ENCODE data around the gene CFAP157. TPM values are rescaled to one million over a fixed set of nuclear protein-coding genes. Genes with fewer than 3 reads are reported as not detected.

Gene CFAP157
- total RNA-seq, 2 donors from 2014 or later, result 0.20 to 0.44 TPM

DNA sequence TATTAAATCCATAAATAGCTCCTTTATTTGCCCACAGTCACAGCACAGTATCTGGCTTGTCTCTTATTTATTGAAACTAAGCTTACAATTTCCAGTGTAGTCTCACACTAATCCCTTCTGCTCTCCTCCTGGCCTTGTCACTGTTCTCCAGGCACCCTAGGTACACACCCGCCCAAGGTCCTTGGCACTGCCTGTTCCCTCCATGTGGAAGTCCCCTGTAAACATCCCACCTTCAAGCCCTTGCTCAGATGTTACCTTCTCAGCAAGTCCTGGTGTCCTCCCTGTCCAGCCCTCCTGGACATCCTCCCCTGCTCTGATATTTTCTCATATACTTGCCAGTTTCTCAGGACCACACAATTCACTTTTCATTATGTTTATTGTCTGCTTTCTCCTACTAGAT lies 44.2 kb upstream of the CFAP157 start:
- Mint-ChIP-seq H3K27me3 (ENCODE audit: insufficient read depth) (no peaks in the 10 kb centered on the region), H3K4me1 (peaks cover 6% of the 10 kb centered on the region), H3K27ac (no peak overlapping the region)

GRCh38 chr9:127664324-127664677 lies 42.5 kb upstream of the CFAP157 start:
- Mint-ChIP-seq H3K27ac (no peak overlapping the region), H3K4me3 (no peak overlapping the region)
- TF ChIP-seq, protein P1, sequence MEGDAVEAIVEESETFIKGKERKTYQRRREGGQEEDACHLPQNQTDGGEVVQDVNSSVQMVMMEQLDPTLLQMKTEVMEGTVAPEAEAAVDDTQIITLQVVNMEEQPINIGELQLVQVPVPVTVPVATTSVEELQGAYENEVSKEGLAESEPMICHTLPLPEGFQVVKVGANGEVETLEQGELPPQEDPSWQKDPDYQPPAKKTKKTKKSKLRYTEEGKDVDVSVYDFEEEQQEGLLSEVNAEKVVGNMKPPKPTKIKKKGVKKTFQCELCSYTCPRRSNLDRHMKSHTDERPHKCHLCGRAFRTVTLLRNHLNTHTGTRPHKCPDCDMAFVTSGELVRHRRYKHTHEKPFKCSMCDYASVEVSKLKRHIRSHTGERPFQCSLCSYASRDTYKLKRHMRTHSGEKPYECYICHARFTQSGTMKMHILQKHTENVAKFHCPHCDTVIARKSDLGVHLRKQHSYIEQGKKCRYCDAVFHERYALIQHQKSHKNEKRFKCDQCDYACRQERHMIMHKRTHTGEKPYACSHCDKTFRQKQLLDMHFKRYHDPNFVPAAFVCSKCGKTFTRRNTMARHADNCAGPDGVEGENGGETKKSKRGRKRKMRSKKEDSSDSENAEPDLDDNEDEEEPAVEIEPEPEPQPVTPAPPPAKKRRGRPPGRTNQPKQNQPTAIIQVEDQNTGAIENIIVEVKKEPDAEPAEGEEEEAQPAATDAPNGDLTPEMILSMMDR (conservative IDR thresholded peaks at IDR 0.05), result no peak

More for the DNA sequence above, 44.2 kb upstream of the CFAP157 start:
- Mint-ChIP-seq H3K4me3 (no peak overlapping the region), H3K9me3 (no peaks in the 10 kb centered on the region), H3K36me3 (ENCODE audit: low read depth) (peaks cover 18% of the 10 kb centered on the region)
- Histone ChIP-seq H3K9me3 (ENCODE audit: control insufficient read depth, low read length) (no peaks in the 10 kb centered on the region), H3K9ac (ENCODE audit: extremely low read depth, low read length, poor library complexity, severe bottlenecking) (no peak overlapping the region), H3K4me3 (ENCODE audit: low read length) (no peak overlapping the region), H3K36me3 (ENCODE audit: control insufficient read depth, insufficient read depth, low read length) (no peaks in the 10 kb centered on the region), H3K27ac (ENCODE audit: low read depth, low read length) (no peak overlapping the region), H3K27me3 (ENCODE audit: control insufficient read depth, insufficient read depth, low read length, poor library complexity, severe bottlenecking) (no peaks in the 10 kb centered on the region), H3K4me1 (ENCODE audit: control insufficient read depth, insufficient read depth, low read length) (peaks cover 3% of the 10 kb centered on the region)
- no peak for DNase-seq
- 91 to 100% methylated on average over 1 of the region's 1 CpG for WGBS, 2 experiments (ENCODE audit: insufficient coverage in 1 of 2, insufficient read length in 1 of 2)
- TF ChIP-seq, protein P1 (conservative IDR thresholded peaks at IDR 0.05), result no peak

GRCh38 chr9:127664678-127665507 lies 41.9 kb upstream of the CFAP157 start:
- peaks cover 3% of the 10 kb centered on the region for H3K4me1 ChIP-seq (ENCODE audit: control insufficient read depth, insufficient read depth, low read length)
- Mint-ChIP-seq H3K36me3 (ENCODE audit: low read depth) (peaks cover 18% of the 10 kb centered on the region), H3K27me3 (ENCODE audit: insufficient read depth) (no peaks in the 10 kb centered on the region), H3K9me3 (no peaks in the 10 kb centered on the region), H3K27ac (no peak overlapping the region), H3K4me3 (no peak overlapping the region), H3K4me1 (peaks cover 1% of the 10 kb centered on the region)
- TF ChIP-seq, protein P1 (conservative IDR thresholded peaks at IDR 0.05), result no peak
- no peaks in the 10 kb centered on the region for H3K36me3 ChIP-seq (ENCODE audit: control insufficient read depth, insufficient read depth, low read length)
- no peak for DNase-seq
- no peaks in the 10 kb centered on the region for H3K27me3 ChIP-seq (ENCODE audit: control insufficient read depth, insufficient read depth, low read length, poor library complexity, severe bottlenecking)
- H3K9ac ChIP-seq (ENCODE audit: extremely low read depth, low read length, poor library complexity, severe bottlenecking), result no peak overlapping the region
- no peak overlapping the region for H3K4me3 ChIP-seq (ENCODE audit: low read length)
- H3K27ac ChIP-seq (ENCODE audit: low read depth, low read length), result no peak overlapping the region
- 85 to 86% methylated on average over 8 to 10 of the region's 10 CpGs for WGBS, 2 experiments (ENCODE audit: insufficient coverage in 1 of 2, insufficient read length in 1 of 2)
- no peaks in the 10 kb centered on the region for H3K9me3 ChIP-seq (ENCODE audit: control insufficient read depth, low read length)

More at GRCh38 chr9:127664324-127664677, 42.5 kb upstream of the CFAP157 start:
- Mint-ChIP-seq H3K9me3 (no peaks in the 10 kb centered on the region), H3K27me3 (ENCODE audit: insufficient read depth) (no peaks in the 10 kb centered on the region), H3K4me1 (peaks cover 1% of the 10 kb centered on the region), H3K36me3 (ENCODE audit: low read depth) (peaks cover 20% of the 10 kb centered on the region)
- no peak overlapping the region for H3K9ac ChIP-seq (ENCODE audit: extremely low read depth, low read length, poor library complexity, severe bottlenecking)
- no peak overlapping the region for H3K27ac ChIP-seq (ENCODE audit: low read depth, low read length)
- H3K36me3 ChIP-seq (ENCODE audit: control insufficient read depth, insufficient read depth, low read length), result no peaks in the 10 kb centered on the region
- H3K27me3 ChIP-seq (ENCODE audit: control insufficient read depth, insufficient read depth, low read length, poor library complexity, severe bottlenecking), result no peaks in the 10 kb centered on the region
- H3K9me3 ChIP-seq (ENCODE audit: control insufficient read depth, low read length), result no peaks in the 10 kb centered on the region
- DNase-seq, result no peak
- no peak overlapping the region for H3K4me3 ChIP-seq (ENCODE audit: low read length)
- H3K4me1 ChIP-seq (ENCODE audit: control insufficient read depth, insufficient read depth, low read length), result peaks cover 3% of the 10 kb centered on the region
- 94 to 95% methylated on average over 7 of the region's 7 CpGs for WGBS, 2 experiments (ENCODE audit: insufficient coverage in 1 of 2, insufficient read length in 1 of 2)
